Stimulated activated CD8-positive, alpha-beta memory T cell treated with anti-CD3 and anti-CD28 coated beads, Interleukin-2, amount 100 ng/mL, for 48 hours (primary cell): ENCODE measurements around the gene PRRC1.
"Not testable (repeated sequence)": the region's sequence is repeated elsewhere in the genome, so short reads cannot be mapped to it uniquely, and the experiment has no call there.

Experiments used
- DNase-seq, 2 donors: peaks; one replicate each; pipeline ENCODE4 v3.0.0-alpha.2; 2020; ENCODE audit warnings: low read depth in 2 of 2

Gene PRRC1

DNA sequence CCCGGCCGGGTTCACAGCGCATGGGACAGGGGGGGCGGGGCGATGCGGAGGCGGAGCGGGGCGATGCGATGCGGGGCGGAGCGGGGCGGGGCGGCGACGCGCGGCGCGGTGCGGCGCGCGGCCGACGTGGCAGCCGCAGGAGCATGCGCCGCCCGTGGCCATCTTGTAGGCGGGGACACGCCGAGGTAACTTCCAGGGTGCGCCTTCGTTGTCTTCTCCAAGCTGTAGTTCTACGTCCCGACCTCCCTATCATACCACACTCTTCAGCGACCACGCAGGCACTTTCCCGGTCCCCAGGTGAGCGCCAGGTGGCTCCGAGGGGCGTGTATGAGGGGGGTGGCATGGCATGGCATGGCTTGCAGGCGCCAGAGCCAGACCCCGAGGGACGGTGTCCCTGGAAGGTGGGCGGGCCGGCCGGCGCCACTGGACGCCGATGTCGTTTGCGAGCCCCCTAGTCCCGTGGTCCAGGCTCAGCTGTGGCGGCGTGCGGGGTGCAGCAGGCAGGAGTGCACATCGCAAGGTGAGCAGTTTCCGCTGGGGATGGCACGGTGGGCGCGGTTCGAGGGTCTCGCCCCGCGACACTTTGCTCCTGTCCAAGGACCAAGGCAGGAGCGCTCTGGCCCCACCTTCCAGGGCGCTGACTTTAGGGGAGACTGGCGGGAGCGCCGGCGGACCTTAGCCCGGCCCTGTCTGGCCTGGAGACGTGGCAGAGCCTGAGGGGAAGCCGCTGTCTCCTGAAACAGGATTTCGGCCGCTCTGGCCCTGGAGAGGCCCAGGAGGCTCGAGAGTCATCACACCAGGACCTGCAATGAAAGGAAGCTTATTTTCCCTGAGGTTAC lies at the start of gene PRRC1:
Gene PRRC1 (plus strand): TSS at position 161 of the 839 bp plus-strand sequence. CDS start 5,840 bp downstream, outside the sequence.
- peak; percentile 66 to 72 for DNase-seq

DNA sequence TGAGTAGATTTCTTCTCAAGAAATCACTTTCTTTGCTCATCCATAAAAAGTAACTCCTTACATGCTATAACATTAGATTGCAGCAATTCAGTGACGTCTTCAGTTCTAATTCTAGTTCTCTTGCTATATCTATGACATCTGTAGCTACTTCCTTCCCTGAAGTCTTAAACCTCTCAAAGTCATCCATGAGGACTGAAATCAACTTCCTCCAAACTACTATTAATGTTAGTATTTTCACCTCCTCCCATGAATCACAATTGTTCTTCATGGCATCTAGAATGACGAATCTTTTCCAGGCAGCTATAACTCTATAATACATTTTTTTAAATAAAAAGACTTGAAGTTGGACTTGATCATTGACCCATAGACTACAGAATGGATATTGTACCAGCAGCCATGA lies 46.2 kb upstream of the PRRC1 start:
- no peak for DNase-seq

- DNase-seq, result no peak
These were observed 44.7 kb upstream of the PRRC1 start for GRCh38 chr5:127472700-127473099.

- DNase-seq, result no peak
These were observed 31.0 kb upstream of the PRRC1 start for GRCh38 chr5:127486471-127486870.

DNA sequence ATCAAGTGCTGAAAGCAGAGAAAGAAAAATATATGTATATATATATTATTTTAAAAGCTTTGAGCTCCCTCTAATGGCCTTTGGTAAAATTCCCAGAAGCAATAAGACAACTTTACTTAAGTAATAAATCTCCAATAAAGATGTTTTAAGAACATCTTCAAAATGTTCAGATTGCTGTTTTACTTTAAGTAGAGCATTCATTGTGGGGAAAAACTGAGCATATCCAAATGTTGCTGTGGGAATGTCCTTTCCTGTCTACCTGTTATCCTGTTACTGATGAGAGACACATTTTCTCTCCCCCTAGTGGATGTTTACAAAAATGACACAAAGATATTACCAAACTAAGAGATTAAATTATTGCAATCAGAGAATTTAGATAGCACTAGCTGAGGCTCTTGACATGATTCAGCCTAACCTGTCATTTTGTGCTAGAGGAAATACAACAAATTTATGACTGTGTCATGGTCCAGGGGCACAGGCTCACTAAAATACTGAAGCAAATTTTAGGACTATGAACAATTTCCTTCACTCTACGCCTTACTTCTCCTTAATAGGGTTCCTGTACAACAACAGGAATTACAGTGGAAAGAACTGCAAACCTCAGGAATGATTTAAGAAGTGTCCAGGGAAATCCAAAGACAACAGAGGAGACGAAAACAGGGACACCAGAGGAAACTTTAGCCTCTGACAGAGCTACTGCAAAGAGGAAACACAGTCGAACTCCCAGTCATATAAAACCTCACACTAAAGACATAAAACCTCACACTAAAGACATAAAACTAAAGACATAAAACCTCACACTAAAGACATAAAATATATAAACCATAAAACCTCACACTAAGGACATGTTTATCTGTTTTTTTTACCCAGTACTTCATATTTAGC lies 24.3 kb upstream of the PRRC1 start:
- DNase-seq, result no peak

GRCh38 chr5:127498548-127498947 lies 18.9 kb upstream of the PRRC1 start:
- no peak for DNase-seq

DNA sequence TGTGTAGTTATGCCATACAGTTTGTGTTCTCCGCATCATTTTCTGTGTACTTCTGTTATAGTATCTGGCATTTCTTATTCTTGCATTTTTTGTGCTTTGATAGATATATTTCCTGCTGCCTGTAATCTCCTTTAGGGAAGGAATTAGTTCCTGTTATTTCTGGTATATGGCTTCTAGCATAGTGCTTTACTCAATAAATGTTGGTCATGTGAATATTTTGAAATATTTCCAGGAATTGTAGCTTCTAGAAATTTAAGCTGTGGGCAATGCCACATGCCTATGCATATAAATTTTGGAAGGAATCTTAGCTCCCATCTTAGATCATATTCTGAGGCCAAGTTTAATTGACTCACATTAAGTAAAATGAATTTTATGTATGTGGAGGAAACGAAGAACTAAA lies 11.5 kb upstream of the PRRC1 start:
- no peak for DNase-seq

DNA sequence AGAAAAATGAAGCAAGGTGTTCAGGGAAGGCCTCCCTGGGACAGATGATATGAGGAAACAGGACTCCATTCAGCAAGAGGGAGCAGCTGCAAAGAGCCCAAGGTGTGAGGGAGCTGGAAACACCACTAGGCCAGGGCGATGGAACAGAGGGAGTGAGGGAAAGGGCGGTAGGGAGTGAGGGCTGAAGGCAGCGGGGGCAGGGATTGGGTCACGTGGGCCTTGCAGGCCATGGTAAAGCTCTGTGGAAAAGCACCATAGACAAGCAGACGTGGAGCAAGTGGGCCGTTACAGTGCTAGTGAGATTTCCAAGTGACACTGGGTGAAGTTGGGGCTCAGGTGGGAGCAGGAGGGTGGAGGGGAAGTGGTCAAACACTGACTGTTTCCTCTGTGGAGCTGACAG lies 10.8 kb upstream of the PRRC1 start:
- no peak for DNase-seq

DNA sequence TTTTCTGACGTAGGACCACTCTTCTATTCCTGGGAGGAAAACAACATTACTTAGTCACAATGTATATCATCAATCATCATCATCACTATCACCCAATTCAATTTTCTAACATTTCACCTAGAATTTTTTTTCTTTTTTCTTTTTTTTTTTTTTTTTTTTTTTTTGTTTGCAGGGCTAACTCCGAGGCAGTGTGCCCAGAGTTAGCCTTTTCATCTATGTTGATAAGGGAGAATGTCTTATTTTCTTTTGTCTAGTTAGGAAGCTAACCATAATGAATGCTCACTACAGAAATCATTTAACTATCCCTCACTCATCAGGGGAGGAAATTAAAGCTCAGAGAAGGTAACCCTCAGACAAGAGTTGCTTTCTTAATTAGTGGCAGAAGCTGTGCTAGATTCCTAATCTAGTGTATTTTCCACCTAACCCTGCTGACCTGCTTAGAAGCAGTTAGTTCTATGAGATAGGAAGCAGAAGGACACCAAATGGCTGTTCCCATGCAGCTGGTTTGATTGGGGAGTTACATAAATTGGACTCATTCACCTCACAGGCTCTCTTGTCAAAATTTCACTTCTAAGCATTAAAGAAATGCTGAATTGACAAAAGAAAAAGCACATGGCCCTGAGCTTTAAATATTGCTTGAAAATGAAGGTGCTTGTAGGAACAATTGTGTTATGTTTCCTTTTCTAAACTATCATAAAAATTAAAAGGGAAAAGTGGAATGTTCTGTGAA lies 8.6 kb upstream of the PRRC1 start:
- no peak for DNase-seq

GRCh38 chr5:127513408-127513970 lies 4.0 kb upstream of the PRRC1 start:
- no peak for DNase-seq

- DNase-seq, result no peak
These were observed 2.6 kb upstream of the PRRC1 start for GRCh38 chr5:127514816-127515215.

- no peak for DNase-seq
These were observed 1.6 kb upstream of the PRRC1 start for GRCh38 chr5:127515693-127516440.

DNA sequence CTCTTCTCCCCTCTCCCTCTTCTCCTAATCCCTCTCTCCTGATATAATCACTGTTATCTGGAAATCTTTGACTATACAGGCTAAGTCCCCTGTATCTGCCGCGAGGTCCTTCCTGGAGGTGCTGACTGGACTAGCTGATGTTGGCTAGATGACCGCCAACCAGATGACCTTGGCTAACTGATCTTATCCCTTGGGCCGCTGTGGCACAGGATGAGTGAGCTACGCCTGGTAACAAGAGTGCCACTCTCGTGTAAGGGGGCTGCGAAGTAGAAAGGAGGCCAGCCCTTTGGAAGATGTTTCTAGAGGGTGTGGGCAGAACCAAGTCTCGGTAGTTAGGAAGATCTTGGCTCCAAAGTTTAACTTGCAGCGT lies 345 bp upstream of the PRRC1 start:
- no peak for DNase-seq

DNA sequence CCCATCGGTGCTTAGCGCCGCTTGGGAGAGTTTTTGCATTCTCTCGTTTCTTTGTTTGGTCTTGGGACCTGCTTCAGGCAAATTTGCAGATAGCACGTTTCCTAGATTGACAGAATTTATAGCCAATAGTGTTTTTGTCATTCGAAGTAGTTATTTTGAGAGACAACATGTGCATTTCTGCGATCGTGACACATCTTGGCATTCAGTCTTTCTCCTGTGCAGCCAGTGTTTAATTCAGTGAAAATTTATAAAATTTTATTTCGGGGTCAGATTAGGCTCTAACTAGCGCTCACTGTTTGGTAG lies 830 bp downstream of the PRRC1 start:
- DNase-seq, result no peak

DNA sequence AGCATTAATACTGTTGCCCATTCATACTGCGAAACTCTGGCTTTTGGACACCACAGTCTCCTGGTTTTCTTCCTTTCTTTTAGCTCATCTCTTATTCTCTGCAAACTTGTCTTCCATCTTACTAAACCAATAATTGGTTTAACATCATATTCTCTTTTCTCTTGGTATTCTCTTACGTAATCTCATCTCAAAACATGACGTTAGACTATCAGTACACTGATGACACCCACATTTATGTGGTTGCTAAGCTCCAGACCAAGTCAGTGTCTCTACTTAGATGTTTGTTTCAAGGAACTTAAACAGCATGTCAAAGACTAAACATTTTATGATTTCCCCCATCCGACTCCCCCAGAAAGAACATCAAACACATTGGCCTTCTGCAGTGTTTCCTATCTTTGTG lies 2.1 kb downstream of the PRRC1 start:
- no peak for DNase-seq

DNA sequence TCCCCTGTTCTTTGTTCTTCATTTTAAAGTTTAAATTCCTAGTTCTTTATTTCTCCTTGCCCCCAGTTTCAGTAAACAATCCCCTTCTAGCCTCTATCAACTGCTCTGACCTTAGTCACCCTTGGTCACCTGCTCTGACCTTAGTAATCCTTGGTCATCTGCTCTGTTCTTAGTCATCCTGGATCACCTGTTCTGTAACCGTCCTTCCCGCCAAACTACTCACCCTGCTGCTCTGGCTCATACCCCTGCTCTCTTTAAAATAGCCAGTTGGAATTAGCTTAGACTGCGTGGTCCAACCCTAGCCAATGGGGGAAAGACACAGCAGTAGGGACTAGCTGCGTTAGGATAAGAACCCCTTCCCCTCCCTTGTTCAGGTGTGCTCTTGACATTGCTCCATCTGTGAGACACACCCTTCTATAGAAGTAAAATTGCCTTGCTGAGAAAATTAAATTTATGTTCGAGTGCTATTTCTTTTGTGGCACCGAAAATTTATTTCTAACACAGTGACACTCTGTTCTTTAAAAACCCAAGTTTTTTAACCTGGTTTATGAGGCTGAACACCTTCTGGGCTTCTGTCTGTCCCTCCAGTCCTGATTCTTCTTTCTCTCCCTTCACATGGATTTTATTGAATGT lies 3.8 kb downstream of the PRRC1 start:
- DNase-seq, result no peak

DNA sequence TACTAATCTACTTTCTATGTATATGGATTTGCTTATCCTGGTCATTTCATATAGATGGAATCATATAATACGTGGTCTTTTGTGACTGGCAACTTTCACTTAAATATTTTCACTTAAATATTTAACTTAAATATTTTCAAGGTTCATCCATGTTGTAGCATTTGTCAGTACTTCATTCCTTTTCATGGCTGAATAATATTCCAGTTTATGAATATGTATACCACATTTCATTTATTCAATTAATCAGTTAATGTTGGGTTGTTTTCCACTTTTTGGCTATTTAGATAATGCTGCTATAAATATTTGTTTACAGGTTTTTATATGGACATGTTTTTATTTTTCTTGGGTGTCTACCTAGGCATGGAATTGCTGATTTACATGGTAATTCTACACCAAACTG lies 7.7 kb downstream of the PRRC1 start:
- no peak for DNase-seq

DNA sequence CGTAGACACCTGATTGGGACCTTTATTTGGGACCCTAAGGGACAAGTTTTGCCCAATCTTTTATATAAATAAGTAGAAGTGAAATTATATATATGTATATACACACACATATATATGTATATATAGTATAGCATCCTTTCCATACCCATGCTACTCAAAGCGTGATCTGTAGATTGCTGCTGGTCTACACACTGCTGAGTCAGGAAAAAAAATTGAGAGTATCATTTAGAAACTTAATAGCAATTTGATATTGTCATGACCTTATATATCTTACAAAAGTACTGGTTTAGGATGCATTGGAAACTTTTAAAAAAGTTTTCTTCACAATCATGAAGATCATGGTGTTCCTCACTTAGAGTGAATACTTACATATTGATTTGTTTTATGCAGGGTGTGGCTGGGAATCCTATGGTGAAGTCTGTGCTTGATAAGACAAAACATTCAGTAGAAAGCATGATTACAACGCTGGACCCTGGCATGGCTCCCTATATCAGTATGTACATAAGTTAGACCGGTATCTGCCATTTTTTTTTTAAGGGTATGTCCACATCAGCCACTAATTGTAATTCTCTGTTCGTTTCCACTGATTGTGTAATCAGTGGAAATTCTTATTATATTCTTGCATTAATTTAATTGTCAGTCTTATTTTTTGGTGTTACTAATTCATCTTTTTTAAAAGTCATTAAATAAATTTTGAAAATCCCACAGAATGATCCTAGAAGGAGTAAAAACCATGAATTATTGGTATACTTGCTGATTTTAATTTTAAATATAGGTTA lies 12.7 kb downstream of the PRRC1 start:
- DNase-seq, result no peak

DNA sequence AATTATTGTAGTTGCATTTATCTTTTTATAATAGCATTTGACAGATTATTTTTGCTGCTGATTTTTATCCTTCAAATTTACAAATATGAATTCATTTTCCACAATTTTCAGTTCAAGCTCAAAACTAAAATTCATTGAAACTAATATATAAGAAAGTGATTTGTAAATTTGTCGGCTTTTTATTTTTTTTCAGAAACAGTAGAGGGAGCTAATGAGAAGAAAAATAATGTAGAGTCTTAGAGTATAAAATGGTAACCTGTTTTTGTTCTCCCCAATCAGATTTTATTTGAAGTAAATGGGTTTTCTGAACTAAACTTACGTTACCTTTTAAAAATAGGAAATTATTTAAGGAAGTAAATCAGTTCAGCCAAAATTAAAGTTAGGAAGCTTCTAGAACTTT lies 19.2 kb downstream of the PRRC1 start:
- DNase-seq, result no peak

- DNase-seq, result not testable (repeated sequence)
These were observed 23.1 kb downstream of the PRRC1 start for GRCh38 chr5:127540553-127540952.
